ENCODE results near the gene RAB36.

Gene RAB36

DNA sequence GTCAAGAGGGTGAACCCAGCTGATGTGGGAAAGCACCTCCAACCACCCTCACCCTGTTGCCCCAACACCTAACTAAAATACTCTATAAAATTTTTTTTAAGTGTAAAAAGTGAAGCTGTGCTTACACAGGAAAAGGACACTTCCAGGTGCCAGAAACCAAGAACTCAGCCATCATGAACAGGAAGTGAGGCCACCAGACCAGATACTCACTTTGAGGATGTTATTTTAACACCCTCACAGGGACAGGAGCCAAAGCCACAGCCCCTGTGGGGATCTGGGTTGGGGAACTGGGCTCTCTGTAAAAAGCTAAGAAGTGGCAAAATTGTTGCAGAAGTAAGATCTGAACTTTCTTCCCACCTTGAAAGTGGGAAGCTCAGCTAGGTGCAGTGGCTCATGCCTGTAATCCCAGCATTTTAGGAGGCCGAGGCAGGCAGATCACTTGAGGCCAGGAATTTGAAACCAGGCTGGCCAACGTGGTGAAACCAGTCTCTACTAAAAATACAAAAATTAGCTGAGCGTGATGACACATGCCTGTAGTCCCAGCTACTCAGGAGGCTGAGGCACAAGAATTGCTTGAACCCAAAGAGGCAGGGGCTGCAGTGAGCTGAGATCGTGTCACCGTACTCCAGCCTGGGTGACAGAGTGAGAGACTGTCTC, 7.2 kb upstream of the RAB36 start:
- DNase-seq (ENCODE audit: low spot score) = no peak

- no peak for DNase-seq (ENCODE audit: low spot score)
Observed at GRCh38 chr22:23138584-23139435, 6.5 kb upstream of the RAB36 start.

- DNase-seq (ENCODE audit: low spot score) = no peak
Observed at GRCh38 chr22:23140385-23140784, 4.9 kb upstream of the RAB36 start.

DNA sequence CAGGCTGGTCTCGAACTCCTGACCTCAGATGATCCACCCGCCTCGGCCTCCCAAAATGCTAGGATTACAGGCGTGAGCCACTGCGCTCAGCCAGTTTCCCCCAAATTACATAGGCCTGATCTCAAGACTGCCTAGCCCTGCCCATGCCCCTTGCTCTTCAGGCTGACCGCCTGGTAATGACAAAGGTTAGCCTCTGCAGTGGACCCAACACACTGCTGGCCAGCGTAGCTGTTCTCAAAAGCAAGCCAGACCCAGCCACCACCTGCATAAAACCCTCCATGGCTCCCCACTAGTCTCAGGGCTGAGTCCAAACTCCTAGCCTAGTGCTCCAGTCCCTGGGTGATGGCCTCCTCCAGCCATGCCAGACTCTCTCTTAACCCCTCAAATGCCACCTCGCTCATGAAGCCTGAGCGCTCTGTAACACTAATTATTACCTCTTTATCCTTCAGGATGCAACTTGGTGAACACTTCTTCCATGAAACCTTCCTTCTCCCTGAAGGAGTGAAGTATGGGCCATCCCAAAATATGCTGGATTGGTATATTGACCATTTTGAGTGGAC, 2.7 kb upstream of the RAB36 start:
- no peak for DNase-seq (ENCODE audit: low spot score)

DNA sequence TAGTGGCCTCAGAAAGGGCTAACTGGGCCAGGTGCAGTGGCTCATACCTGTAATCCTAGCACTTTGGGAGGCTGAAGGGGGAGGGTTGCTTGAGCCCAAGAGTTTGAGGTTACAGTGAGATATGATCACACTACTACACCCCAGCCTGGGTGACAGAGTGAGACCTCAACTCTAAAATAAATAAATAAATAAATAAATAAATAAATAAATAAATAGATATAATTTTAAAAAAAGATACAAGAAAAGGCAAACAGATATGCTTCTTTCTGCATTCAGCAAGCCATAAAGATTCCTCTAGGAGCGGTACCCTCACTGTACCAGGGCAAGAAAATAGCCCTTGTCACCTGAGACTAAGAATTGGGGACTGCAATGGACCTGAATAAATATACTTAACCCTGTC, 2.2 kb upstream of the RAB36 start:
- no peak for DNase-seq (ENCODE audit: low spot score)

DNA sequence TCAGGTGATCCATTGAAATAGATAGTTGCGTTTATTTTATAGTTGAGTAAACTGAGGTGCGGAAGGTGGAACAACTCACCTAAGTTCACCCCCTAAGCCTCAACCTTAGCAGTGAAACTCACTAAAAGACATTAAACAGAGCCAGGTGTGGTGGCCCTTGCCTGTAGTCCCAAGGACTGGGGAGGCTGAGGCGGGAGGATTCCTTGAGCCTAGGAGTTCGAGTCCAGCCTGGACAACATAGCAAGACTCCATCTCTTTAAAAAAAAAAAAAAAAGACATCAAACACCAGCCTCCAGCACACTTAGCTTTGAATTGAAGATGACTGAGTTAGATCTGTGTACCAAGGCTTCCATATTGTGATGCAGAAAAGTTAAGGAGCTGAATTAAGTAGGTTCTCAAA, 845 bp upstream of the RAB36 start:
- no peak for DNase-seq (ENCODE audit: low spot score)

GRCh38 chr22:23145878-23146470, 697 bp downstream of the RAB36 start:
- DNase-seq (ENCODE audit: low spot score) = no peak

GRCh38 chr22:23146478-23147205, 1.4 kb downstream of the RAB36 start:
- no peak for DNase-seq (ENCODE audit: low spot score)

DNA sequence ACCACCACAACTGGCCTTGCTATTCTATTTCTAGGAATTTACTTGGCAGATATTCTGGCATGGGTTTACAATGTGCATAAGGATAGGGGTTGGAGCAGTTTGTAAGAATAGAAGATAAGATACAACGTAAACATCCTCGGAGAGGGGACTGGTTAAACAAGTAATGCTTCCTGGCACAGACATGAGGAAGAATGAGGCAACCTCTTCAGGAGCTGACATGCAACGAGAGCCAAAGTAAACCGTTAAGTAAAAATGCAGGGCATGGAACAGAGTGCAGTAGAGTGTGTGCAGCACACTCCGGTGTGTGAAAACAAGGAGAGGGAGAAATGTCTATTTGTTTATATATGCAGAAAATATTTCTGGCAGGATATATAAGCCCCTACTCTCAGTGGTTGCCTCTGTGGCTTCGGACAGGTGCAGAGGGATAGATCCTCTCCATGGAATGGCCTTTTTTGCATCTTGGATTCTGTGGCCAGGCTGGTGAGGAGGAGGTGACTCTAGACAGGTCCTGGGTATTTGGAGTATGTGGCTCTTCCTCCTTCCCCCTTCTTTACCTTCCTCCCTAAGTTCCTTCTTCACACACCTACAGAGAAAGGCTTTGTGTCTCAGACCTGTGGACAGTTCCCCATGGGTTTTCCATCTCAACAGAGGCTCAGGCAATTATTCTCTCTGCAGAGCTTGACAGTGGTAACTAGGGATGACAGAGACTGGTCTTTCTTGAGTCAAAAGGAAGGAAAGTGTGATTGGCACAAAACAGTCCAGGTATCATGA, 2.5 kb downstream of the RAB36 start:
- DNase-seq (ENCODE audit: low spot score) = no peak

DNA sequence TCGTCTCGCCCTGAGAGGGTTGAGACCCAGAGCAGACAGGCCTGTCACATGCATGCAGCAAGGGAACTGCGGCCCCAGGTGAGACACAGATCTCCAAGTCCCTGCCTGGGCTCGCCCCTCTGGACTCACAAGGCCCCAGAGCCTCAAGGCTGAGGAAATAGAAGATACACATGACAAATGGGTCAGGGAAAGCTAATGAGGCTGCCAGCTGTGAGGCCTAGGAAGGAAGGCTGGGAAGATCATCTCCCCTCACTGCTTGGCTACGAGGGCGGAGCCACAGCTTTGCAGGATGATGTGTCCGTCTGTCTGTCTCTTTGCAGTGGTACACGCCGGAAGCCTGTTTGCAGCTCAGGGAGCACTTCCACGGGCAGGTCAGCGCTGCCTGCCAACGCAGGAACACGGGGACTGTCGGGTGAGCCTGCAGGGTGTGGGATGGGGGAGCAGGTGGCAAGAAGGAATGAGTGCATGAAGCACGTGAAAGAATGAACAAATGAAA, 4.5 kb downstream of the RAB36 start:
- no peak for DNase-seq (ENCODE audit: low spot score)

DNA sequence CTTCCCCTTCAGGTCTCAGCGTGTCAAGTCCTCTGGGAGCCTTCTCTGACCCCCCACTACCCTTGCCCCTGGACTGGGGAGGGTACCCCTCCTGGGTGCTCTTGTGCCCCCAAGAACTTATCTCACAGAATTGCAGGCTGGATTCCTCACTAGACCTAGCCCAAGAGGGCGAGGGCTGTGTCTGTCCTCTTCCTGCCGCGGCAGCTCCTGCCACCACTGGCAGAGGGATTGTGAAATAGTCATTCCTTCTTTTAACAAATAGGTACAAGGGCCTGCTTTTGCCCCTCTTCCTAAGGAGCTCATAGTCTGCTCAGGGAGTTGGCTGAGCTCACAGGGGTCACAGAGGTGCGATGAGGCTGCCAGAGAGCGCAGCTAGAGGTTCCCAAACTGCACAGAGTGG, 5.5 kb downstream of the RAB36 start:
- DNase-seq (ENCODE audit: low spot score) = no peak

DNA sequence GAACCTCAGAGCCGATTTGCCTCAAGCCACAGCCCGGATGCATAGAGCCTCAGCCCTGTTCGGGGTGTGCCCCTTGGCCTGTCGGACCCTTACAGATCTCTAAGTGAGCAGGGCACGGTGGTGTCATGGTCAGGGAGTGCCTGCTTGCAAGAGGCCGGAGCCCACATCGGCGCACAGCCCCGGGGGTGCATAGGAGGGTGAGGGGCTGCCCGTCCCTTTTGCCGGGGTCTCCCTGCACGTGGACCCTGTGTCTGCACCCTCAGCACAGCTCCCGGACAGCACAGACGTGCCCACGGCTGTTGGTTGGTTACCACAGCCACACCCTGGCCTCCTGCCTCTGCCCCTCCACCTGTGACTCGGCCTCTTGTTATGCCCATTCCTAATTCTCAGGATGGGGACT, 6.5 kb downstream of the RAB36 start:
- no peak for DNase-seq (ENCODE audit: low spot score)

GRCh38 chr22:23152238-23153114, 7.2 kb downstream of the RAB36 start:
- DNase-seq (ENCODE audit: low spot score) = no peak

DNA sequence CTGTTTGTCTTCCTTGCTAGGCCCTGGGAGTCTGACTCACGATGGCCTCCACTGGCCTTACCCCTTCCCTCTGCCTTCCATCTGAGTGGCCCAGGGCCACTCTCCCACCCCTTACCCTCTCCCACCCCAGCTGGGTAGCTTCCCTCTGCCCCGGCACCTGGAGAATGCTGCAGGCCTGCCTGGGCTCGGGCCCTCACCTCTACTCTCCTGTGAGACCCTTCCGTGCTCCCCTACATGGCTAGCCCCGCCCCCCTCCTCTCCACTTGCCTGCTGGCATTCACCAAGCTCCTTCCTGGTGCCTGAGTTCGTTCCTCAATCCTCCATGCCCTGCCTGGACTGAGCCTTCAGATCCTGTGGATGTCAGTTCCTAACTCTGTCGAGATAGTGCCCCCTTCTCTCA, 8.7 kb downstream of the RAB36 start:
- DNase-seq (ENCODE audit: low spot score) = no peak

GRCh38 chr22:23154461-23154860, 9.2 kb downstream of the RAB36 start:
- no peak for DNase-seq (ENCODE audit: low spot score)

- DNase-seq (ENCODE audit: low spot score) = no peak
Observed at GRCh38 chr22:23155143-23155542, 9.9 kb downstream of the RAB36 start.

DNA sequence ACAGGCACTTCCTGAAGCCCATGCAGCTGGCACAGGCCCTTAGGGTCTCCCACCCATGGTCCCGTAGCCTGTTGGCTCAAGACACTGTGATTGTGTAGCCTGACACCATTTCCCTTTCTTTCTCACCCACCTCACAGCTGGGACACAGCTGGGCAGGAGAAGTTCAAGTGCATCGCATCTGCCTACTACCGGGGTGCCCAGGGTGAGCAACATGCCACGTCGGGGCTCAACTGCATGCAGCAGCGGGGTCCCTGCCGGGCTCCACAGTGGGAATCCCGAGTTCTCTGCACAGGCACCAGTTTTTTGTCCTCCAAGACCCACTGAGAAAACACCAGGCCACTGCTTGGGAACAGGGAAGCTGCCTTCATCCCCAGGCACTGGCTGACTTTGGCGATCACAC, 10.6 kb downstream of the RAB36 start:
- DNase-seq (ENCODE audit: low spot score) = no peak

GRCh38 chr22:23156286-23156685, 11.0 kb downstream of the RAB36 start:
- DNase-seq (ENCODE audit: low spot score) = no peak

DNA sequence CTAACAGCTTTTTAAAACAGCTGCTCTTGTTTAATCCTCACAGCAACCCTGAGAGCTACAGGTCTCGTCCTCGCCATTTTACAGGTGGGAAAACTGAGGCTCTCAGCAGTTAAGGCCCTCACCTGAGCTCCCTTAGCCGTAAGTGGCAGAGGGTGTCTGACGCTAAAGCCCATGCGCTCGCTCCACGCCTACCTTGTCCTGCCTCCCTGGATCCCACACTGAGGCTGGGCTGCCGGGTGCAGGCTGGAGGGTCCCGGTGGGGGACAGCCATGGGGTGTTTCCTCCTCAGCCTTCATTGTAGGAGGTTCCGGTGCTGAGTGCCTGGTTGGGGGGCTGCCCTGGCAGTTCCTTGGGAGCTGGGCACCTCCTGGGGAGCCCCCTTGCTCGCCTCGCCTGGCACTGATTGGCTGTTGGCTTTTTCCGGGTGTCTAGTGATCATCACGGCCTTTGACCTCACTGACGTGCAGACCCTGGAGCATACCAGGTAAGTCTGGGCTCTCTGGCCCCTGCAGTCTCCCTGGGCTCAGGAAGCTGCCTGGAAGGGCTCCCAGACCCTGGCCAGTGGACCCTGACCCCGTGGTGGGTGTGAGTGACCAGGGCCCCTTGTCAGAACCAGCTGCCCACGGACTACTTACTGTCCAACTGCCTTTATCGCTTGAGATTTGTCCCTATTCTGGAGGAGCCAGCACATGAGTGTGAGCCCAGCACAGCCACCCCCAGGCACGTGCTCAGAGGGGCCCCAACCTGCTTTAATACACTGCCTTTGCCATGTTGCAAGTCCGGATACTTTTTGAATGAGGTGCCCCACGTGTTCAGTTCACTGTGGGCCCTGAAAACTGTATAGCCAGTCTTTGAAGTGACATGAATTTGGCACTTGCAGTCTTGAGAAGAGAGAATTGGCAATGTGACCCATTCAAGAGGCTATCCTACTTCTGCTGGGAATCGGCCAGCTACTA, 12.6 kb downstream of the RAB36 start:
- DNase-seq (ENCODE audit: low spot score) = no peak

All from AG08395 (cell line).